ENCODE results near the gene RTN4IP1.

GRCh38 chr6:106537662-106538061 lies 91.6 kb downstream of the RTN4IP1 start:
- TF ChIP-seq CTCF (conservative IDR thresholded peaks at IDR 0.05; ENCODE audit: low read length) (no peak), EZH2phosphoT487 (IDR thresholded peaks at IDR 0.05; ENCODE audit: borderline replicate concordance) (no peak)
